Skeletal muscle satellite cell (primary cell): Measurements from ENCODE around the gene THNSL1.

Experiments
- H3K27me3 ChIP-seq: 2 replicates; pipeline ENCODE4 v1.7.0; 2013; ENCODE audit warnings: low read length; ENCODE audit not compliant: control insufficient read depth, insufficient read depth
- H3K36me3 ChIP-seq: 2 replicates; pipeline ENCODE4 v1.7.0; 2013; ENCODE audit warnings: mild to moderate bottlenecking, control low read depth, low read length; ENCODE audit not compliant: insufficient read depth
- H3K4me1 ChIP-seq: 2 replicates; pipeline ENCODE4 v1.7.0; 2013; ENCODE audit warnings: low read length; ENCODE audit not compliant: control insufficient read depth, insufficient read depth
- H3K4me2 ChIP-seq: 2 replicates; pipeline ENCODE4 v1.7.0; 2013; ENCODE audit warnings: mild to moderate bottlenecking, low read length
- H3K4me3 ChIP-seq: 2 replicates; pipeline ENCODE4 v1.7.0; 2013; ENCODE audit warnings: low read length
- H3K9ac ChIP-seq: 2 replicates; pipeline ENCODE4 v1.7.0; 2013; ENCODE audit warnings: mild to moderate bottlenecking, low read depth, low read length, moderate library complexity
- H3K9me3 ChIP-seq: replicated peaks from 2 replicates; pipeline ENCODE4 v1.7.0; 2013; ENCODE audit warnings: mild to moderate bottlenecking, control low read depth, low read length

Gene THNSL1

DNA sequence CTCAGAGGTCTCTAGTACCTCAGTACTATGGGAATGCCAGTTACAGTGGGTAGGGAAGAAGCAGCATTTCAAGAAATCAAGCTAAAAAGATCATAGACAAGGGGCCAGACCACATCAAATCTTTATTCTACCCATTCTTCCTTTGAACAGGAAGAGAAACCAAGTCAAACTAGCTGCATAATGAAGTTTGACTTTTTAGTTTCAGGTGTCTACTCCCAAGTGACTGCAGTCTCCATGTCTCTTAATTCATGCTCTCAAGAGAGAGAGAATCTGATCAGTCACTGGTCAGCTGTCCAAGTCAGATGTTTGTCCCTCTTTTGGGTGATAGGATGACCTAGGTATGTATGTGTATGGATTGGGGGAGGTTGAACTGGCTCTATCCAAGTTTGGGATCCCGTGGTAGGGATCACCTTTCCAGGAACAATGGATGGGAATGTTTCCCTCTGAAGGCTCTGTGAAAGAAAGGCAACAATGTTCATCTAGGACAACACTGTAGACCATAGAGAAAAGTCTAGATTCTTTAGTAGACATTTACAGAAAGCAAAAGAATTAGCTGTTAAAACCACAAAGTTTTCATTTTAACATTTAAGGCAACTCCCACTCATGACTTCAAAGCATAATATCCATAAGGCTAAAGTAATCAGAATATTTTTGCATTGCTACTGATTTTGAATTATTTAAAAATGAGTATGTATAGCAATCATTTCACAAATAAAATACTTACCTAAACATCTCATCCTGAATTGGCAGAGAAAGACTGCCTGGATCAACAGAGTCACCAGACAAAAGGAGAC, 33.9 kb upstream of the THNSL1 start:
- Histone ChIP-seq H3K9ac (no peak overlapping the region), H3K4me2 (no peak overlapping the region), H3K27me3 (no peaks in the 10 kb centered on the region), H3K9me3 (no peaks in the 10 kb centered on the region), H3K36me3 (no peaks in the 10 kb centered on the region), H3K4me3 (no peak overlapping the region), H3K4me1 (no peaks in the 10 kb centered on the region)

DNA sequence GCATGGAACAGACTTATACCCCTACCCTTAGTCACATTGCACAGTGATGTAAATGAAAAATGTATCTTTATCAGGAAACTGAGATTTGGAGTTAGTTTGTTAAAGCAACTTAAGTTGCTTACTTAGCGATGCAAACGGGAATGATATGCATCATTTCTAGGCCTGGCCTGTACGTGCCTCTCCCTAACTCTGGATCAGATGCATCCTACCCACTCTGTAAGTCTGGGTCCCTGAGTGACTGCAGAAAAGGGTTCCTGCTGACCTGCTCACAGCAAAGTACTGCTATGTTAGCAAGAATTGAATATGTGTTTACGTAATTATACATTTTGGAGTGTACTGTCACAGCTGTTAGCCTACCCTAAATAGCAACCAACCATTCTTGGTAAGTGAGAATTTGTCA, 33.3 kb upstream of the THNSL1 start:
- H3K4me3 ChIP-seq, result no peak overlapping the region
- H3K36me3 ChIP-seq, result no peaks in the 10 kb centered on the region
- H3K4me1 ChIP-seq, result no peaks in the 10 kb centered on the region
- no peaks in the 10 kb centered on the region for H3K27me3 ChIP-seq
- no peak overlapping the region for H3K9ac ChIP-seq
- H3K9me3 ChIP-seq, result no peaks in the 10 kb centered on the region
- H3K4me2 ChIP-seq, result no peak overlapping the region

DNA sequence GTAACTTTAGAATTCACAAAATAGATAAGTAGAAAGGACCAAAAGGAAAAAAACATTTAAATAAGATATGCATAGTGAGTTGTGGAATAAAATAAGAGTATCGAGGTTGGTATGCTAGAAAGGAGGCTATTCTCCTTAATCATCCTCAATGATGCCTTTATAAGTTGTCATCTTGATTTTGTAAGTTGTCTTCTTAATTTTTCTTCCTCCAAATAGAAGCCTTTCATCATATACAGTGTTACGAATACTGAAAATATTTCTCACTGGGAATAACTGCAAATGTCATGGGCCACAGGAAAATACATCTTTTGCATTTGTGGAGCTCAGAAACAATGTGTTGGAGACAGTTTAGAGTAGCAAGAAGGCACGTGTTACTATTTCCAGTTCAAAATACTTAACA, 32.5 kb upstream of the THNSL1 start:
- H3K4me2 ChIP-seq, result no peak overlapping the region
- H3K36me3 ChIP-seq, result no peaks in the 10 kb centered on the region
- no peak overlapping the region for H3K4me3 ChIP-seq
- no peaks in the 10 kb centered on the region for H3K9me3 ChIP-seq
- H3K9ac ChIP-seq, result no peak overlapping the region
- H3K4me1 ChIP-seq, result no peaks in the 10 kb centered on the region
- H3K27me3 ChIP-seq, result no peaks in the 10 kb centered on the region

DNA sequence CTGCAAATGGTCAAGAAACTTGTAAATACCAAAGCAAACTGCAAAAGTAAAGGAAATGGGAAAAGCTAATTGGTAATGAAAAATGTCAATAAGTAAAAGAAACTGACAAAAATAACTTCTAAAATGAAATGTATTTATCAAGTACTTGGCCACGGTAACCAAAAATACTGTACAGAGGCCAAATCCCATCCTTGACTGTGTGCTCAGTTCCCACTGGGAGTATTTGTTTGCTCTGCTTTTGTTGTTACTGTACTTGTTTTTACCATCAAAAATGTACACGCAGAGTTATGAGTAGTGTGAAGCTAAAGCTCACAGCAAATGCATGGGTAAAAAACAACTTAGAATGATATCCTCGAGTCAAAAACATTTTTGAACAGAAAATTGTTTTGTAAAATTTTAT, 31.5 kb upstream of the THNSL1 start:
- H3K4me1 ChIP-seq, result no peaks in the 10 kb centered on the region
- no peaks in the 10 kb centered on the region for H3K36me3 ChIP-seq
- H3K4me2 ChIP-seq, result no peak overlapping the region

DNA sequence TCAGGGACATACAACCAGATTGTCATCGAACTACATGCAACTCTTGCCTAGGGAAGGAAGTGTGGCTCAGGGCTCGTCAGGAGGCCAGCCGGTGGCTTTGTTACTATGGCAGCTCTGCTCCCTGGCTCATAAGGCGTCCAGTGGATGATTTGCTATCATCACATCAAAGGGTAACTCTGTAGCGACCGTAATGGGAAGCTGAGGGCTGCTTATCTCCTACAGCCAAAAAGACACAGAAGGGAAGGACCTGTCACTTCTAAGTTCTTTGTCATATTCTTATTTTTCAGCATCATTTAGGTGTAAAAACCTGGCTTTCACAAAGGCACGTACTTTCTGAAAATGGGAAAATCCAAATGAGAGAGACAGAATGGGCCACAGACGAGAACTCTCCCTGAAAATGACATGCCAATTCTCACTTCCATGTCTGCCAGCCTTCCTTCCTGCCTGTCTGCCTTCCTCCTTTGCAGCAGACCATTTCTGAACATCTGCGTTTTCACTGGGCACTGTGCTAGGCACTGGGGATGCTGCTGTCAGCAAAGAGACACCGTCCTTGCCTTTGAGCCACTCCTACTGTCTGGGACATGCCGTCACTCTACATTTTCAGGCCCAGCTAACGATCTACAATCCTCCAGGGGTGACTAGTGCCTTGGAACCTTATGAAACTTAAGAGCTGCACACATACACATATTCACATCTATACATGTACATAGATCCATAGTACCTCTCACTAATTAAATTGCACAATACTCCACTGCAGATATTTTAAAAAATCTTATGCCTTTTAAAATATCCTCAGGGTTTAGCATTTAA, 27.4 kb upstream of the THNSL1 start:
- no peaks in the 10 kb centered on the region for H3K36me3 ChIP-seq
- H3K4me3 ChIP-seq, result no peak overlapping the region
- H3K4me1 ChIP-seq, result no peaks in the 10 kb centered on the region
- H3K9me3 ChIP-seq, result no peaks in the 10 kb centered on the region
- no peak overlapping the region for H3K9ac ChIP-seq
- H3K27me3 ChIP-seq, result no peaks in the 10 kb centered on the region
- no peak overlapping the region for H3K4me2 ChIP-seq

More for the DNA sequence above, 31.5 kb upstream of the THNSL1 start:
- no peaks in the 10 kb centered on the region for H3K27me3 ChIP-seq
- H3K4me3 ChIP-seq, result no peak overlapping the region
- H3K9ac ChIP-seq, result no peak overlapping the region
- no peaks in the 10 kb centered on the region for H3K9me3 ChIP-seq

DNA sequence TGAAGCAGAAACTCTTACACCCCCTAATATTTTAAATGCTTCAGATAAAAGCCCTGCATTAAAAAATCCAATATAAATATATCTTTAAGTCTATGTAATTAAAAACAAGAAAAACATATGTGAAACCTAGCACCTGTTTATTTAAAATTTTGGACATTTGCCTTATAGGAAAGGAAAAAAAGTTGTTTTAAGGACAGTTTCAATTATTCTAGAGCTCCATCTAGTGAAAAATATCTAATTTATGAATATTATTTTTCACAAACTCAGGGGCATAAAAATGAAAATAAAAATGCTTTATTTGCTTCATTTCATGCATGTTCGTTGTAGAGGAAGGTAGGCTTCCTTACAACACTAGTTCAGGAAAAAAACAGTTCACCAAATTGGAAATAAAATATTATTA, 26.5 kb upstream of the THNSL1 start:
- H3K27me3 ChIP-seq, result no peaks in the 10 kb centered on the region
- no peaks in the 10 kb centered on the region for H3K36me3 ChIP-seq
- no peaks in the 10 kb centered on the region for H3K9me3 ChIP-seq
- no peak overlapping the region for H3K4me2 ChIP-seq
- no peaks in the 10 kb centered on the region for H3K4me1 ChIP-seq
- H3K4me3 ChIP-seq, result no peak overlapping the region
- H3K9ac ChIP-seq, result no peak overlapping the region

DNA sequence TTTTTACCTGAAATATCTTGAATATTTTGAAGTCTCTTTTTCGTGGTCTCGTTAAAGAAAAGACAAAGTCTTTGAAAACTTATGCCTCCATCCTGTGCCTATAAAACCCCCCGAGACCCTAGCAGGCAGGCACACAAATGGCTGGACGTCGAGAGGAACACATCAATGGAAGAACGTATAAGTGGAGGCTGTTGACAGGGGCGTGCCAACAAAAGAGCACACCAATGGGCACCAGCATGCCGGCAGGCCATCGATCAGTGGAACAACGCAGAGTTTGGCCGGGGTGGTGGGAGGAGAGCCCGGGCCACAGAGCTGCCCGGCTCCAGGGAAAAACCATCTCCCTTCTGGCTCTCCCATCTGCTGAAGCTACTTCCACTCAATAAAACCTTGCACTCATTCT, 25.1 kb upstream of the THNSL1 start:
- Histone ChIP-seq H3K4me2 (no peak overlapping the region), H3K4me3 (no peak overlapping the region), H3K9ac (no peak overlapping the region)

DNA sequence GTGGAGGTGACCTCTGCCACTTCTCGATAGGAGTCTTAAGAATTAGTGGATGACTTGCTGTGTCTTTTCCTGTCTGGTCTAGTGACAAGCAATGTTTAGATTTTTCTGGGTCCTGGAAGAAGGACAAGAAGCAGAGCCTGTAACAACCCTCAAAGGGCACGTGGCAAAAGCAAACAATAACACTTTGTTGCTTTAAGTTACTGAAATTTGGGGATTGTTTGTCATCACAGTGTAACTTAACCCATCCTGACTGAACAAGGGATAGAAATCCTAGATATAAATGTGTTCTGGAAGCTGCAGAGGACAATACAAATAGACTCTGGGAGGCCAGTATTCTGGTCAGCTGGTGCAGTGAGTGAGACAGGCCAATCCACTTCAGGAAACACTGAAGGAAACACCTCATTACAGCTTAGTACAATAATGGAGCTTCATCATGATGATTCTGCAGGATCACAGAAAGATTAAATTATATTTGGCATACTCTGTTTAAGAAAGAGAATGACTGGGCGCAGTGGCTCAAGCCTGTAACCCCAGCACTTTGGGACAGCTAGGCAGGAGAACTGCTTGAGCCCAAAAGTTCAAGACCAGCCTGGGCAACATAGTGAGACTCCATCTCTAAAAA, 23.8 kb upstream of the THNSL1 start:
- no peak overlapping the region for H3K9ac ChIP-seq
- no peak overlapping the region for H3K4me2 ChIP-seq
- H3K4me3 ChIP-seq, result no peak overlapping the region
- H3K4me1 ChIP-seq, result no peaks in the 10 kb centered on the region
- no peaks in the 10 kb centered on the region for H3K36me3 ChIP-seq
- H3K9me3 ChIP-seq, result no peaks in the 10 kb centered on the region
- H3K27me3 ChIP-seq, result no peaks in the 10 kb centered on the region

More for the DNA sequence above, 25.1 kb upstream of the THNSL1 start:
- H3K27me3 ChIP-seq, result no peaks in the 10 kb centered on the region
- no peaks in the 10 kb centered on the region for H3K4me1 ChIP-seq
- no peaks in the 10 kb centered on the region for H3K36me3 ChIP-seq
- H3K9me3 ChIP-seq, result no peaks in the 10 kb centered on the region

DNA sequence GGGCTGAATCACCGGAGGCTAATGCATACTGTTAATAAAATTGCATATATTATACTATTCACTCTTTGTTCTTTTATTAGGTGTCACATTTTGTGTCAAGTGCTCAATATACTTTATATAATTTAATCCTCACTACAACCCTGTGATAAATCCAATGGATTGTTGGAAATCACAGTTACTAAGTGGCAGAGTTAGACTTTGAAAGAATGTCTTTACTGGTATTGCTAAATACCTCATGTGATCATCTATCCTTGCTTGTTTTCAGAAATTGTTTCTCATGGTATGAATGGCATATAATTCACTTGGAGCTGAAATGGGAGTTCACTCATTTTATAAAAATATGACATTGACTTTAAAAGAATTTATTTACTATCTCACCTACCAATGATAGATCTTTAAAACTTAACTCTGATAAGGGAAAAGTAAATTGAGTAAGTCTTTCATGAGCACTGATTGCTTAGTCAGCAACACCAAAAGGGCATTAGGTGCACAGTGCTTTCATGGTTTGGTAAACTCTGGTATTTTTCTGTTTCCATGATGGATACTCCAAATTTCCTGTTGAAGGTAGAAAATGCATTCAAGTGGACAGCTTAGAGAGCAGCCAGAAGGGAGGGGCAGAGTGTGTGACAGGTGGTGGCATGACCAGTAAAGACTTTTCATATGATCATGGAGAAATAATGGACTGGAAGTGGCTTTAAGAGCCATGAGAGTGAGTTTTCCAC, 23.0 kb upstream of the THNSL1 start:
- no peak overlapping the region for H3K9ac ChIP-seq
- no peak overlapping the region for H3K4me3 ChIP-seq
- H3K9me3 ChIP-seq, result no peaks in the 10 kb centered on the region
- H3K4me2 ChIP-seq, result no peak overlapping the region
- H3K27me3 ChIP-seq, result no peaks in the 10 kb centered on the region
- H3K36me3 ChIP-seq, result no peaks in the 10 kb centered on the region
- H3K4me1 ChIP-seq, result no peaks in the 10 kb centered on the region

DNA sequence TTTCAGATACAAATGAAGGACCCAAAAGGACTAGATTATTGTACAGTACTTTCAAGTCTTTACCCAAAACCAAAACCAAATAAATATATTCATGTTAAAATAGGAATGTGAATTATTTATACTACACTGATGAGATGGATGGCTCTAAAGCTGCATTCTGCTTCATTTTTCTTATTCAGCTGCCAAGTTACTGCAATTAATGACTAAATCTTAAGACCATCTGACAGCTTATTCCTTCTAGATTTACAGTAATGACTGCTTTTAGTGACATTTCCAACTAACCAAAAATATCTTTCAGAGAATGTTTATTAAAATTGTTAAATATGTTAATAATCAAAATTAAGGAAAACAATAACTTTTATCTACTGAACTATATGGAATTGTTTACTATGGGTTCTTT, 21.3 kb upstream of the THNSL1 start:
- Histone ChIP-seq H3K27me3 (no peaks in the 10 kb centered on the region), H3K9me3 (peaks cover under 1% of the 10 kb centered on the region), H3K9ac (no peak overlapping the region), H3K36me3 (no peaks in the 10 kb centered on the region), H3K4me3 (no peak overlapping the region), H3K4me1 (no peaks in the 10 kb centered on the region), H3K4me2 (no peak overlapping the region)

DNA sequence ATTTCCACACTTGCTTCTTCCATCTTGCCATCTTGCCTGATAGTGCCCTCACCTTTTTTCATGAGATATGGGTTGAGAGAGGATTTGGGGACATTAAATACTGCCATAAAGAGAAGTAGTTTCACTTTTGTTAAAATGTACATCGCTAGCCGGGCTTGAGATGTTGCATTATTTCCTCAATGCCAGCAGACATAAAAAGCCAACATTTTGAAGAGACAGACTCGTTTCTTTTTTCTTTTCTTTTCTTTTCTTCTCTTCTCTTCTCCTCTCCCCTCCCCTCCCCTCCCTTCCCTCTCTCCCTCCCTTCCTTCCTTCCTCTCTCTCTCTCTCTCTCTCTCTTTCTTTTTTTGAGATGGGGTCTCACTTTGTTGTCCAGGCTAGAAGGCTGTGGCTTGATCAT, 18.4 kb upstream of the THNSL1 start:
- Histone ChIP-seq H3K9me3 (peaks cover 4% of the 10 kb centered on the region), H3K9ac (no peak overlapping the region), H3K4me1 (no peaks in the 10 kb centered on the region)

More for the DNA sequence above, 18.4 kb upstream of the THNSL1 start:
- no peaks in the 10 kb centered on the region for H3K36me3 ChIP-seq
- H3K4me2 ChIP-seq, result no peak overlapping the region
- peaks cover 4% of the 10 kb centered on the region for H3K27me3 ChIP-seq
- H3K4me3 ChIP-seq, result no peak overlapping the region
